ENCODE measurements around the gene MGST2.

The MGST2 gene

DNA sequence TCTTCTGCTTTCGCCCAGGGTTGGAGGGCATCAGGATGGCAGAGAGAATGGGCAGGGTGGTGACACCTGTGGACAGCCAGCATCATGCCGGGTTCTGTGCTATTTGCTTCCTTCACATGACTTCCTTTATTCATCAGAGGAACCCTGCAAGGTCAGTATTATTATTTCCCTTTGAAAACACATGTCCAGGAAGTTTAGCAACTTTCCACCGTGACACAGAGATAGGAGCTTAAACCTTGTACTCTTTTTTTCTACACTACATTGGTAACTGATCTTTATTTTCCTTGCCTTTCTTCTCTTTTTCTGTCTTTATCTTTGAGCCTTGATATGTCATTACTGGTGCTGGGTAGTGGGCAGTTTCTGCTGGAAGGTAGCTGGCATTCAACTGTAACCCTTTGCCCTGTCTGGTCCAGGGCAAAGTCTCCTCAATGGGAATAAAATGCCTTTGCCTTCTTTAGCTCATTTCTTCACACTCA, 5.0 kb upstream of the MGST2 start:
- ATAC-seq, result no peak

DNA sequence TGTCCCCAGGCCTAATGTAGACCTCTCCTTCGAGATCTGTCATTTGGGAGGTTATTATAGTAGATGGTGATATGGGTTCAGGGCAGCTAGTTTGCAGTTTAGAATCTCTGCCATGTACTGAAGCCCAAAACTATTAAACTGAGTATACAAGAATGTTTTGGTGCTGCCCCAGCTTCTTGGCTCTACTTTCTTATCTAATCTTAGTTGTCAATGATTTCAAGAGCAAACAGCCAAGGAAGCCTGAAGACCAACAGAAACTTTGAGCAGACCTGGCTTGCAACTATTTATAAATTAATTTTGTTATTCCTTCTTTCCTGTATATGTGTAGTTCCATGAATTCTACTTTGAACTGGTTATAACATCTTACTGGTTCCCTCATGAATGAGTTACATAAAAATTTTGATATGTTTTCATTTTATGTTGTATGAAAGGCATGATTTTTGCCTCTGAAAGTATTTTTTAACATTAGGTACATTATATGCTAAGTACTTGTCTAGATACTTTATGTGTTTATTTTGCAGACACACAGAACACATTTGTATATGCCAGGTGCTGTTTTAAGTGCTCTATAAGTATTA, 2.0 kb upstream of the MGST2 start:
- ATAC-seq, result no peak
- no peak for TF ChIP-seq SNAI2 (CRISPR knock-in tag; IDR thresholded peaks at IDR 0.05)
- TF ChIP-seq CSDC2 (CRISPR knock-in tag; IDR thresholded peaks at IDR 0.05), result no peak
- TF ChIP-seq ISL1 (CRISPR knock-in tag; IDR thresholded peaks at IDR 0.05), result no peak
- TF ChIP-seq ZFP3 (CRISPR knock-in tag; IDR thresholded peaks at IDR 0.05), result no peak
- no peak for TF ChIP-seq BACH2 (CRISPR knock-in tag; IDR thresholded peaks at IDR 0.05; ENCODE audit: borderline replicate concordance)
- TF ChIP-seq ESRRG (CRISPR knock-in tag; IDR thresholded peaks at IDR 0.05), result no peak
- no peak for TF ChIP-seq TSHZ2 (CRISPR knock-in tag; IDR thresholded peaks at IDR 0.05)
- TF ChIP-seq POU6F1 (CRISPR knock-in tag; IDR thresholded peaks at IDR 0.05; ENCODE audit: borderline replicate concordance, low read depth), result no peak

More for the DNA sequence above, 5.0 kb upstream of the MGST2 start:
- TF ChIP-seq RARB (CRISPR knock-in tag; IDR thresholded peaks at IDR 0.05), result no peak
- TF ChIP-seq PATZ1 (CRISPR knock-in tag; IDR thresholded peaks at IDR 0.05; ENCODE audit: borderline replicate concordance), result no peak
- TF ChIP-seq ARNTL (CRISPR knock-in tag; IDR thresholded peaks at IDR 0.05; ENCODE audit: borderline replicate concordance, low read depth), result no peak
- TF ChIP-seq SNAI2 (CRISPR knock-in tag; IDR thresholded peaks at IDR 0.05), result no peak
- TF ChIP-seq CSDC2 (CRISPR knock-in tag; IDR thresholded peaks at IDR 0.05), result no peak
- no peak for TF ChIP-seq ISL1 (CRISPR knock-in tag; IDR thresholded peaks at IDR 0.05)
- TF ChIP-seq OSR1 (CRISPR knock-in tag; IDR thresholded peaks at IDR 0.05), result no peak
- no peak for TF ChIP-seq PPARA (CRISPR knock-in tag; IDR thresholded peaks at IDR 0.05; ENCODE audit: borderline replicate concordance)
- TF ChIP-seq TSHZ2 (CRISPR knock-in tag; IDR thresholded peaks at IDR 0.05), result no peak
- no peak for TF ChIP-seq ESRRG (CRISPR knock-in tag; IDR thresholded peaks at IDR 0.05)
- TF ChIP-seq TOX (CRISPR knock-in tag; IDR thresholded peaks at IDR 0.05; ENCODE audit: borderline replicate concordance), result no peak
- no peak for TF ChIP-seq ZC3H10 (CRISPR knock-in tag; IDR thresholded peaks at IDR 0.05)
- TF ChIP-seq GLIS3 (CRISPR knock-in tag; IDR thresholded peaks at IDR 0.05), result no peak
- TF ChIP-seq BACH2 (CRISPR knock-in tag; IDR thresholded peaks at IDR 0.05; ENCODE audit: borderline replicate concordance), result no peak
- TF ChIP-seq, protein P1, sequence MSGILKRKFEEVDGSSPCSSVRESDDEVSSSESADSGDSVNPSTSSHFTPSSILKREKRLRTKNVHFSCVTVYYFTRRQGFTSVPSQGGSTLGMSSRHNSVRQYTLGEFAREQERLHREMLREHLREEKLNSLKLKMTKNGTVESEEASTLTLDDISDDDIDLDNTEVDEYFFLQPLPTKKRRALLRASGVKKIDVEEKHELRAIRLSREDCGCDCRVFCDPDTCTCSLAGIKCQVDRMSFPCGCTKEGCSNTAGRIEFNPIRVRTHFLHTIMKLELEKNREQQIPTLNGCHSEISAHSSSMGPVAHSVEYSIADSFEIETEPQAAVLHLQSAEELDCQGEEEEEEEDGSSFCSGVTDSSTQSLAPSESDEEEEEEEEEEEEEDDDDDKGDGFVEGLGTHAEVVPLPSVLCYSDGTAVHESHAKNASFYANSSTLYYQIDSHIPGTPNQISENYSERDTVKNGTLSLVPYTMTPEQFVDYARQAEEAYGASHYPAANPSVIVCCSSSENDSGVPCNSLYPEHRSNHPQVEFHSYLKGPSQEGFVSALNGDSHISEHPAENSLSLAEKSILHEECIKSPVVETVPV (CRISPR knock-in tag; IDR thresholded peaks at IDR 0.05), result no peak
- no peak for TF ChIP-seq POU6F1 (CRISPR knock-in tag; IDR thresholded peaks at IDR 0.05; ENCODE audit: borderline replicate concordance, low read depth)
- TF ChIP-seq ZNF8 (CRISPR knock-in tag; IDR thresholded peaks at IDR 0.05), result no peak
- TF ChIP-seq ZFP3 (CRISPR knock-in tag; IDR thresholded peaks at IDR 0.05), result no peak

All from SK-N-SH treated with all-trans-retinoic acid at 6 μM for 48 hours (cell line).